ENCODE measurements around the gene FOXD2.
"Not testable (repeated sequence)": the region's sequence is repeated elsewhere in the genome, so short reads cannot be mapped to it uniquely, and the experiment has no call there.

The FOXD2 gene

GRCh38 chr1:47440599-47441081 lies 2.8 kb downstream of the FOXD2 start:
- no peak for DNase-seq

DNA sequence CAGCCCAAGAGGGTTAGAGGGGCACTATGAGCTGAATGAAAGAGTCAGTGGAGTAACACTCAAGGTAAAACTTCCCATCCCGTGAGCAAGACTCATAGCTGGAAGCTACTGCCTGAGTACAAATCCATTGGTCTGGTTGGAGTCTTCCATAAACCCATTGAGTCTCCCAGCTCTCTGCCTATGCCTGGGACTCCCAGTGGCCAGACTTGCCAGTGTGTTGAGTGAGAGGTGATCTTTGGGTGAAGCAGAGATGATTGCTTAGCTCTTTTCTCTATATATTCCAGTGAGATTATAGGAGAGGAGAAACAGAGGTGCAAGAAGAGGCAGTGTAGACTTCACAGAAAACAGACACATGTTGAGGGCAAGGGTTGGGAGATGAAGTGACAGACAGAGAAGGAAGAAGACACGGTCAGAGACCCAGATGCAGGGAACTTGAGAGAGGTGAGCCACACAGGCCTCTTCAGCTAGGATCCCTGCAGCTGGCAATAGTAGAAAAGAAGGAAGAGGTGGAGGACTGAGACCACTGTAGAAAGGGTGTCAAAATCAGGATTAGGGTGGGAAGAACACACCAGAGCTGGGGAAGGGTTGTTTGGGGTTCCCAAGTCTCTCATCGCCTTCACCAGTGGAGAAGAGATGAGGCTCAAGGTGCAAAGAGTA lies 3.7 kb downstream of the FOXD2 start:
- no peak for DNase-seq

DNA sequence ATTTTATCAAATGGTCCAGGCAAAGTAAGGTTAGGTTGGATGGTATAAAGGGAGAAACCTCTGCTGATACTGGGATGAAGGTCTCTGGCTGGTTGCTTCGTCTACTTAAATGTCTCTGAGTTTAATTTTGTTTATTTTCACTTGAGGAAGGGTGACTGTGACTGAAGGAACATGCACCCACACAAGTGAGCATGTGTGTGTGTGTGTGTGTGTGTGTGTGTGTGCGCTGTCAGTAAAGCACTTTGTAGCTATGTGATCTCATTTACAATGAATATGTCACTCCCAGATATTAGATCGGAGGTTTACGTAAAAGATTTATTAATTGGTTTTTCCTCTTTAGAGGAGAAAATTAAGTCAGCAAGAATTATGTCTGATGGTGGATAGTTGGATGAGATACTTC lies 4.4 kb downstream of the FOXD2 start:
- no peak for DNase-seq

DNA sequence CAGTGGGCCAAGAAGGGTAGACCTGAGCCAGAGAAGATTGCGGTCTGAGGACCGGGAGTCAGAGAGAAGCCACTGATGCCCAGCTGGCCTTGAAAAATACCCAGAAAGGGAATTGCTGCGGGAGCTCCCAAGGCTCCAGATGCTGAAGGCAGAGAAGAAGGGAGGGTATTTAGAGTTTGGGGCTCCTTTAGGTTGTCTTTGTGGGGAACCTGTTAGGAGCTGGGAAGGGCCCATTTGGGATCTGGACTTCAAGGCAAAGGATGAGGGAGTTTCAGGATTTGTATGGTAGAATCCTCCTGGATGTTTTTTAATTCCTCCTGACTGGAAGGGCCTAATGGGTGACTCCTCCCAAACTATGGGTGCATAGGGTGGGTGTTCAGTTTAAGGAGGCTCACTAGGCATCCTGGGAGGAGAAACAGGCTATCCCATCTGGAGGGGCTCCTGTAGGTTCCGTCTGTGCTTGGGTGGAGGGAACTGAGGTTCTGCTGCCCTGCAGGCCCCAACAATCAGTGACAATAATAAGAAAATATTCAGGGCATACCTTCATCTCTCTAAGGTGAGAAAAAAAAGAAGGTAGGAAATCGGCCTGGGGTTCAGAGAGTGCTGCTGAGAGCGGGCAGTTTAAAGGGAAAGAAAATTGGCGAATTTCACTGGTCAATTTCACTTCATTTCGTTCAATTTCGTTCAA lies 5.1 kb downstream of the FOXD2 start:
- DNase-seq, result no peak

- no peak for DNase-seq
Observed at GRCh38 chr1:47443530-47444296, 5.9 kb downstream of the FOXD2 start.

GRCh38 chr1:47444297-47444561 lies 6.4 kb downstream of the FOXD2 start:
- DNase-seq, result no peak

- no peak for DNase-seq
Observed at GRCh38 chr1:47444562-47445465, 7.0 kb downstream of the FOXD2 start.

DNA sequence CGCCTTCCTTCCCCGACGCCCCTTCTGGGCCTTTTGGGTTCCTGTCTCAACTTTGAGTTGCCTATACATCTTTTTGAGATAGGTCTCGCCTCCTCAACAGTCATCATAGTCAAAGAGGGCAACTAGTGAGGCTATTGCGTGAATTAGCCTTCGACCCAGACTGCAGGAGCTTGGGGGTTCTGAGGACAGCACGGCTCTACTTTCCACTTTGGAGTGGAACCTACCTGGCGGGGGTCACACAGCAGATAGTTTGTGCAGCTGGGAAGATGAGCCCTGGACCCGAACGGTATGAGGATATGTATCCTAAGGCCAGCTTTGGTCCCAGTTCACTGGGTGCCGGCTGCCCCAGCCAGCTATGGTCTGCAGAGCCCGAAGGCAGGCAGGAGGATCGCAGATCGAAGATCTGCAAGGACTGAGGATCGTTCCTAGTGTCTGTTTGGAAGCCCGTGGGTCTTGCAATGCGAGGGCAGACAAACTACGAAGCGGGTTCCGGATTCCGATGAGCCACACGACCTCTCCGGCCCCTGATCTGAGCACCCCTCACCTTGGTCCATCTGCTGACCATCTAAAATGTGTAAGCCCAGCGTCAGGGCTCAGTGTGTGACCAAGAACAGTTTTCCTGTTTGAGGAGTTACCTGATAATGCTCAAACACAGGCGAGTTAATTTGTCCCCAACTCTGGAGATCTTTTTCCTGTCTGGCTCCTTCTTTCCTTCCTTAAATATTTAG lies 8.1 kb downstream of the FOXD2 start:
- no peak for DNase-seq

GRCh38 chr1:47448462-47449222 lies 10.8 kb downstream of the FOXD2 start:
- no peak for DNase-seq

GRCh38 chr1:47449822-47450552 lies 12.1 kb downstream of the FOXD2 start:
- DNase-seq, result no peak

- no peak for DNase-seq
Observed at GRCh38 chr1:47450606-47451005, 12.8 kb downstream of the FOXD2 start.

- no peak for DNase-seq
Observed at GRCh38 chr1:47452426-47452825, 14.6 kb downstream of the FOXD2 start.

DNA sequence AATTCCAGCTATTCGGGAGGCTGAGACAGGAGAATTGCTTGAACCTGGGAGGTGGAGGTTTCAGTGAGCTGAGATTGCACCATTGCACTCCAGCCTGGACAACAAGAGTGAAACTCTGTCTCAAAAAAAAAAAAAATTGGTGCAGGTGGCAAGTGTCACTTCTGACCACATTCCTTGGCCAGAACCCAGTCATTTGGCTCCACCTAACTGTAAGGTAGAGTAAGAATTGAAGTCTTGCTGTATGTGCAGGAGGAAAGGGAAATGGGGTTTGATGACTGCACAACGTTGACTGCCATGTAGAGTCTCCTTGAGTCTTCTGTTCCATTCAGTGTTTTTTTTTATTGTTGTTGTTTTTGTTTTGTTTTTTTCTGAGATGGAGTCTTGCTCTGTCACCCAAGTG lies 16.1 kb downstream of the FOXD2 start:
- DNase-seq, result not testable (repeated sequence)

DNA sequence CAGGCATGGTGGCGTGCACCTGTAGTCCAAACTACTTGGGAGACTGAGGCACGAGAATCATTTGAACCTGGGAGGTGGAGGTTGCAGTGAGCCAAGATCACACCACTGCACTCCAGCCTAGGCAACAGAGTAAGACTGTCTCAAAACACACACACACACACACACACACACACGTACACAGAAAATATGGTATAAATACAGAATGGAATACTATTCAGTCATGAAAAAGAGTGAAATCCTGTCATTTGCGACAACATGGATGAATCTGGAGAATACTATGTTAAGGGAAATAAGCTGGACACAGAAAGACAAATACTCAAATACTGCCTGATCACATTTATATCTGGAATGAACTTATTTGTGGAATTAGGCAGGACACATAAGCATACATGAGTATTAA lies 18.4 kb downstream of the FOXD2 start:
- DNase-seq, result no peak

GRCh38 chr1:47457547-47457946 lies 19.7 kb downstream of the FOXD2 start:
- not testable (repeated sequence) for DNase-seq

DNA sequence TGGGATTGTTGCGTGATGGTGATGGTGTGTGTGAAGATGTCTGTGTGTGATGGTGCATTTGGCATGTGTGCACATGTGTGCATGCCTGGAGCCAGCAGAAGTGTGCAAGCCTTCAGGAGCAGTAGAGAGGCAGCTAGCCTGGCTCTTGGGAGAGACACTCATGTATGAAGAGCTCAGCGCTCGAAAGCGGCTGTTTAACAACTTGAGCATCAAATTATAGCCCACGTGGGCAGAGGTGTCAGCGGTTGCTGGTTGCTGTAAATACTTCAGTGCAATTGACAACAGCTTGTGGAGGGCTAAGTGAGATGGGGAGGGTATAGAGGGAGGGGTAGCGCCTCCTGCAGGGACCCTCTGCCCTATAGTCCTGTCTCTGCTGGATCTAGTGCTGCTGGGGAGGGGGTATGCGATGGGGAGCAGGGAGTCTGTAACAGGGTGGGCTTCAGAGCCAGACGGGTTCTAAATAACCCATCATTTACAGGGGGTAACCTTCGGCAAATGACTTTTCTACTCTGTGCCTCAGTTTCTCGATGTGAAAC lies 21.5 kb downstream of the FOXD2 start:
- DNase-seq, result no peak

GRCh38 chr1:47460040-47460439 lies 22.2 kb downstream of the FOXD2 start:
- DNase-seq, result no peak

GRCh38 chr1:47460456-47460855 lies 22.6 kb downstream of the FOXD2 start:
- no peak for DNase-seq

- DNase-seq, result no peak
Observed at GRCh38 chr1:47465605-47466004, 27.8 kb downstream of the FOXD2 start.

GRCh38 chr1:47468709-47469389 lies 31.0 kb downstream of the FOXD2 start:
- DNase-seq, result no peak
